Measurements from ENCODE around the gene EFHC1. TPM values are rescaled to one million over a fixed set of nuclear protein-coding genes. Genes with fewer than 3 reads are reported as not detected.
A peak's percentile ranks its signal among the peaks of the same experiment; 100 is the strongest.

EFHC1 gene
- total RNA-seq, 2 experiments from 2014 or later = 3.4 to 4.8 TPM

DNA sequence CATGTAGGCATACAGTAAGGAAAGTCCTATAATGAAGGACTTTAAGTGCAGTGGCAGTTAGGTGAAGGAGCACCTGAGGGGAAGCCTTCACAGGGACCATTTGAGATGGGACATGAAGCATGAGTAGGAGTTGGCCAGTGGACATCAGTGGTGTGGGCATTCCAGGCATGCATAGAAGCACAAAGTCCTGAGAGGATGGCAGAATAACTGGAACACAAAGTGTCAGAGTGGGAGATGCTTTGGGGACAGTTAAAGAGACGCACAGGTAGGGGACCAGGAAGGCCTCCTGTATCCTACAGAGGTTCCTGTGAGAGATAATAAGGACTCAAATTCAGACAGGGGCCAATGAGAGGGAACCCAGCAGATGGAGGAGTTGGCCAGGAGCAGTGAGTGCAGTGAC is 26.4 kb upstream of the EFHC1 start:
- peak overlapping the region; percentile 97 for H3K27ac Mint-ChIP-seq
- H3K4me3 Mint-ChIP-seq = peak overlapping the region; percentile 76
- TF ChIP-seq, protein P1, sequence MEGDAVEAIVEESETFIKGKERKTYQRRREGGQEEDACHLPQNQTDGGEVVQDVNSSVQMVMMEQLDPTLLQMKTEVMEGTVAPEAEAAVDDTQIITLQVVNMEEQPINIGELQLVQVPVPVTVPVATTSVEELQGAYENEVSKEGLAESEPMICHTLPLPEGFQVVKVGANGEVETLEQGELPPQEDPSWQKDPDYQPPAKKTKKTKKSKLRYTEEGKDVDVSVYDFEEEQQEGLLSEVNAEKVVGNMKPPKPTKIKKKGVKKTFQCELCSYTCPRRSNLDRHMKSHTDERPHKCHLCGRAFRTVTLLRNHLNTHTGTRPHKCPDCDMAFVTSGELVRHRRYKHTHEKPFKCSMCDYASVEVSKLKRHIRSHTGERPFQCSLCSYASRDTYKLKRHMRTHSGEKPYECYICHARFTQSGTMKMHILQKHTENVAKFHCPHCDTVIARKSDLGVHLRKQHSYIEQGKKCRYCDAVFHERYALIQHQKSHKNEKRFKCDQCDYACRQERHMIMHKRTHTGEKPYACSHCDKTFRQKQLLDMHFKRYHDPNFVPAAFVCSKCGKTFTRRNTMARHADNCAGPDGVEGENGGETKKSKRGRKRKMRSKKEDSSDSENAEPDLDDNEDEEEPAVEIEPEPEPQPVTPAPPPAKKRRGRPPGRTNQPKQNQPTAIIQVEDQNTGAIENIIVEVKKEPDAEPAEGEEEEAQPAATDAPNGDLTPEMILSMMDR (IDR thresholded peaks at IDR 0.05) = no peak
- Histone ChIP-seq H3K27me3 (ENCODE audit: control insufficient read depth in 1 of 2, insufficient read depth in 2 of 2, low read length in 2 of 2) (no peaks in the 10 kb centered on the region), H3K4me1 (ENCODE audit: insufficient read depth, low read length) (peaks cover 79% of the 10 kb centered on the region), H3K9me3 (ENCODE audit: control insufficient read depth in 1 of 2, insufficient read depth in 1 of 2, low read length in 2 of 2) (no peaks in the 10 kb centered on the region), H3K27ac (ENCODE audit: low read depth in 1 of 2, low read length in 2 of 2) (peak overlapping the region; percentile 75), H3K4me3 (ENCODE audit: low read length) (peak overlapping the region; percentile 33), H3K36me3 (ENCODE audit: insufficient read depth, low read length) (no peaks in the 10 kb centered on the region)
- ChIA-PET POLR2A (interaction anchor here (0.6 to 1.3 kb wide), 5 partner anchors 9 to 276 kb away, joined by 3 to 10 read pairs (median 4); partner anchors contain the start of gene MCM3), CTCF (no interaction called here)
- peaks cover 96% of the 10 kb centered on the region for H3K4me1 Mint-ChIP-seq (ENCODE audit: low read depth)
- H3K36me3 Mint-ChIP-seq (ENCODE audit: low read depth) = peaks cover 11% of the 10 kb centered on the region
- peaks cover 6% of the 10 kb centered on the region for H3K9me3 Mint-ChIP-seq
- ATAC-seq (ENCODE audit: poor library complexity) (peak; percentile 5), DNase-seq (peak in 1 of 14 experiments; percentile 30)
- H3K27me3 Mint-ChIP-seq = no peaks in the 10 kb centered on the region
- intact Hi-C loops (cut with DNase I, micrococcal nuclease) = loop anchor here in 1 of 2 experiments (5.0 to 10.0 kb wide), 3 partner anchors 86 to 604 kb away; partner anchors contain the start of genes GSTA4 and TRAM2

DNA sequence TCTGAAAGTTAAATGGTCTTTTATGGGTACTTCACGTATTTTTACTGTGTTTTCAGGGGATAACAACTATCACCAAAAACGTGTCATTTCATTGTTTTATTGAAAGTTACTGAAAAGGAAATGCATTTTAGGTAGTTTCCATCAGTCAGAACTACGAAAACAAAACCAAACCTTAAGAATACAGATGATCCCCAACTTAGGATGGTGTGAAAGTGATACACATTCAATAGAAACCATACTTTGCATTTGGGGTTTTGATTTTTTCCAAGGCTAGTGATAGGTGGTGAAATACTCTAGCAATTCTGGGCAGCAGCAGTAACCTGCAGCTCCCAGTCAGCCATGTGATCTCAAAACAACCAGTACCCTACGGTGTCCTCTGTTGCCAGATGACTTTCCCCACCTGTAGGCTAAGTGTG is 25.9 kb upstream of the EFHC1 start:
- H3K9me3 Mint-ChIP-seq = peaks cover 6% of the 10 kb centered on the region
- H3K4me3 ChIP-seq (ENCODE audit: low read length) = peak overlapping the region; percentile 33
- POLR2A ChIA-PET = interaction anchor here (0.7 to 1.3 kb wide), 6 partner anchors 9 to 109 kb away, joined by 3 to 10 read pairs (median 5); partner anchors contain the start of genes MCM3 and PAQR8
- CTCF ChIA-PET = no interaction called here
- H3K9me3 ChIP-seq (ENCODE audit: control insufficient read depth in 1 of 2, insufficient read depth in 1 of 2, low read length in 2 of 2) = no peaks in the 10 kb centered on the region
- peak; percentile 25 for ATAC-seq (ENCODE audit: poor library complexity)
- peak overlapping the region; percentile 76 for H3K4me3 Mint-ChIP-seq
- H3K27me3 ChIP-seq (ENCODE audit: control insufficient read depth in 1 of 2, insufficient read depth in 2 of 2, low read length in 2 of 2) = no peaks in the 10 kb centered on the region
- peaks cover 96% of the 10 kb centered on the region for H3K4me1 Mint-ChIP-seq (ENCODE audit: low read depth)
- peaks cover 80% of the 10 kb centered on the region for H3K4me1 ChIP-seq (ENCODE audit: insufficient read depth, low read length)
- no peaks in the 10 kb centered on the region for H3K27me3 Mint-ChIP-seq
- peak overlapping the region; percentile 75 for H3K27ac ChIP-seq (ENCODE audit: low read depth in 1 of 2, low read length in 2 of 2)
- peaks cover 11% of the 10 kb centered on the region for H3K36me3 Mint-ChIP-seq (ENCODE audit: low read depth)
- peak in 5 of 14 experiments; percentile 20 to 71 (median 66) for DNase-seq
- H3K36me3 ChIP-seq (ENCODE audit: insufficient read depth, low read length) = no peaks in the 10 kb centered on the region
- intact Hi-C loops (cut with DNase I, micrococcal nuclease) = loop anchor here in 1 of 2 experiments (5.0 to 10.0 kb wide), 3 partner anchors 87 to 603 kb away; partner anchors contain the start of genes GSTA4 and TRAM2
- peak overlapping the region; percentile 97 for H3K27ac Mint-ChIP-seq
- TF ChIP-seq, protein P1 (IDR thresholded peaks at IDR 0.05) = no peak

DNA sequence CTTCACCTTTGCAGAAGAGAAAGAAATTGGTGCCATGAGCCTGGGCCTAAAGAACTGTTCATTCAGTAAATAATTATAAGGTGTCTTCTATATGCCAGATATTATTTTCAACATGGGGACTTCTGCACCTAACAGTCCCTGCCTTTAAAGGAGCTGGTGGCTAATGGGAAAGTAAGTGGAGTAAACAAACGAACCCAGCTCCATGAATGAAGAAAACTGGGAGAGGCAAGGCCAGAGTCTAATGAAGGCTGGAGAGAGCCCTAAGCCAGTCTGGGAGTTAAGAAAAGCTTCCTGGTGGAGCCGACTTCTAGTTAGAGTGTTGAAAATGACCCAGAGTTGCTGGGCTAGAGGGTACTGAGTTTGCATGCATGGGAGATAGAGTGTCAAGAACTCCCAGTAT is 24.2 kb upstream of the EFHC1 start:
- no peaks in the 10 kb centered on the region for H3K27me3 ChIP-seq (ENCODE audit: control insufficient read depth in 1 of 2, insufficient read depth in 2 of 2, low read length in 2 of 2)
- H3K36me3 ChIP-seq (ENCODE audit: insufficient read depth, low read length) = no peaks in the 10 kb centered on the region
- CTCF ChIA-PET = interaction anchor here (1.0 to 1.4 kb wide), 3 partner anchors 12 to 110 kb away, joined by 5 to 6 read pairs (median 5); partner anchors contain the start of gene PAQR8
- intact Hi-C loops (cut with DNase I, micrococcal nuclease) = loop anchor here (5.0 to 10.0 kb wide), 2 partner anchors 179 to 486 kb away; partner anchors contain the start of gene TRAM2 (in 1 of the 2)
- no peak for DNase-seq
- H3K4me3 Mint-ChIP-seq = peak overlapping the region; percentile 75
- peaks cover 6% of the 10 kb centered on the region for H3K9me3 Mint-ChIP-seq
- H3K36me3 Mint-ChIP-seq (ENCODE audit: low read depth) = peaks cover 11% of the 10 kb centered on the region
- peaks cover 96% of the 10 kb centered on the region for H3K4me1 Mint-ChIP-seq (ENCODE audit: low read depth)
- ATAC-seq (ENCODE audit: poor library complexity) = no peak
- no peaks in the 10 kb centered on the region for H3K27me3 Mint-ChIP-seq
- peak overlapping the region; percentile 97 for H3K27ac Mint-ChIP-seq
- peak overlapping the region in 1 of 2 donors; percentile 67 for H3K27ac ChIP-seq (ENCODE audit: low read depth in 1 of 2, low read length in 2 of 2)
- H3K4me1 ChIP-seq (ENCODE audit: insufficient read depth, low read length) = peaks cover 86% of the 10 kb centered on the region
- POLR2A ChIA-PET = interaction anchor here (1.5 to 9.4 kb wide), 4 partner anchors 8 to 110 kb away, joined by 3 to 138 read pairs (median 68); partner anchors contain the start of genes MCM3 and PAQR8
- TF ChIP-seq, protein P1 (IDR thresholded peaks at IDR 0.05) = no peak
- no peak overlapping the region for H3K4me3 ChIP-seq (ENCODE audit: low read length)
- no peaks in the 10 kb centered on the region for H3K9me3 ChIP-seq (ENCODE audit: control insufficient read depth in 1 of 2, insufficient read depth in 1 of 2, low read length in 2 of 2)
